ENCODE data around the gene UBA1.

UBA1 gene

DNA sequence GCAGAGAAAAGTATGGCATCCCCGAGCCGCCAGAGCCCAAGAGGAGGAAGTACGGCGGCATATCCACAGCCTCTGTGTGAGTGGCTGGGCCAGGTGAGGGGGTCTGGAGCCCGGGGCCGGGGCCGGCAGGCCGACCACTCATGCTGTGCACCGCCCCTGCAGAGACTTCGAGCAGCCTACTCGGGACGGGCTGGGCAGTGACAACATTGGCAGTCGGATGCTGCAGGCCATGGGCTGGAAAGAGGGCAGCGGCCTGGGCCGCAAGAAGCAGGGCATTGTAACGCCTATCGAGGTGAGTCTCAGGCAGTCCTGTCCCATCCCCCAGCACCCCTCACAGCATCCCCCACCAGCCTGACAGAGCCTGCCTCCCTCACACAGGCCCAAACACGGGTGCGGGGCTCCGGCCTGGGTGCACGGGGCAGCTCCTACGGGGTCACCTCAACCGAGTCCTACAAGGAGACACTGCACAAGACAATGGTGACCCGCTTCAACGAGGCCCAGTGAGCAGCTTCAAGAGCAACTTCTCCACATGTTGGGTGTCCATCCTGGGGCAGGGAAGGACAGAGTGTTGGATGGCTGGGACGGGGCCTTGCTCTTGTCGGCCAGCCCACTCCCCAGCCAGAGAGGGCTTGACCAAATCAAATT, 7.4 kb upstream of the UBA1 start:
- in situ Hi-C loops (cut with MboI; ENCODE audit: low sequenced_read_pairs, unreplicated experiment) = no loop called here

DNA sequence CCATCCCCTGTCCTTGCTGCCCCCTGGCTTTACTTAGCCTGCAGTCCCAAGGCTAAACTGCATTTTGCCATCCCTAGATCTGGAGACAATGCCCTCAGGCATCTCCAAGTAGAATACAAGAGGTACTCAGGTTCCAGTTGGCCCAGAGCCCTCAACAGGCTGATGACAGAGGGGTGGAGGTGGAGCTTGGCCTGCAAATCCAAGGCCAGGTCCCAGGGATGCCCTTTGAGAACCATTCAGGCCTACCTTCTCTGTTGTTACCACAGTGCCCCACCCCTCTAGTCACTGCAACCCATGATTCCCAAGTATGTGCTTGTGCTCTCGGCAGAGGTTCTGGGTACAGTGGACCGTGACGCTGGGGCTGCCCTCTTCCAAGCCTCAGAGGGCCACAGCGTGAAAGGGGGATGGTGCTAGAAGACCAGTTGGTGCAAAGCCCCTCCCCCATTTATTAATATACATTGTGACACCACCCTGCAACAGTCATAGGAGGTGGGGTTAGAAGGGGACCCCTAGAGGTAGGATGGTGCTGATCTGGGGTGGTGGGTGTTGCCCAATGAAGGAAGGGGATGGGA, 6.4 kb upstream of the UBA1 start:
- DNase-seq (ENCODE audit: low spot score) = no peak
- in situ Hi-C loops (cut with MboI; ENCODE audit: low sequenced_read_pairs, unreplicated experiment) = no loop called here
- TF ChIP-seq CTCF (IDR thresholded peaks at IDR 0.05; ENCODE audit: borderline replicate concordance, control extremely low read depth, extremely low read depth, insufficient read depth, missing control alignments) = no peak

More for the DNA sequence above, 7.4 kb upstream of the UBA1 start:
- no peak for DNase-seq (ENCODE audit: low spot score)
- no peak for TF ChIP-seq CTCF (IDR thresholded peaks at IDR 0.05; ENCODE audit: borderline replicate concordance, control extremely low read depth, extremely low read depth, insufficient read depth, missing control alignments)

GRCh38 chrX:47189906-47190305, 3.7 kb upstream of the UBA1 start:
- TF ChIP-seq CTCF (IDR thresholded peaks at IDR 0.05; ENCODE audit: borderline replicate concordance, control extremely low read depth, extremely low read depth, insufficient read depth, missing control alignments) = no peak
- in situ Hi-C loops (cut with MboI; ENCODE audit: low sequenced_read_pairs, unreplicated experiment) = loop anchor here (10.0 kb wide), 2 partner anchors 195 to 335 kb away; no protein-coding TSS in a partner anchor
- no peak for DNase-seq (ENCODE audit: low spot score)

DNA sequence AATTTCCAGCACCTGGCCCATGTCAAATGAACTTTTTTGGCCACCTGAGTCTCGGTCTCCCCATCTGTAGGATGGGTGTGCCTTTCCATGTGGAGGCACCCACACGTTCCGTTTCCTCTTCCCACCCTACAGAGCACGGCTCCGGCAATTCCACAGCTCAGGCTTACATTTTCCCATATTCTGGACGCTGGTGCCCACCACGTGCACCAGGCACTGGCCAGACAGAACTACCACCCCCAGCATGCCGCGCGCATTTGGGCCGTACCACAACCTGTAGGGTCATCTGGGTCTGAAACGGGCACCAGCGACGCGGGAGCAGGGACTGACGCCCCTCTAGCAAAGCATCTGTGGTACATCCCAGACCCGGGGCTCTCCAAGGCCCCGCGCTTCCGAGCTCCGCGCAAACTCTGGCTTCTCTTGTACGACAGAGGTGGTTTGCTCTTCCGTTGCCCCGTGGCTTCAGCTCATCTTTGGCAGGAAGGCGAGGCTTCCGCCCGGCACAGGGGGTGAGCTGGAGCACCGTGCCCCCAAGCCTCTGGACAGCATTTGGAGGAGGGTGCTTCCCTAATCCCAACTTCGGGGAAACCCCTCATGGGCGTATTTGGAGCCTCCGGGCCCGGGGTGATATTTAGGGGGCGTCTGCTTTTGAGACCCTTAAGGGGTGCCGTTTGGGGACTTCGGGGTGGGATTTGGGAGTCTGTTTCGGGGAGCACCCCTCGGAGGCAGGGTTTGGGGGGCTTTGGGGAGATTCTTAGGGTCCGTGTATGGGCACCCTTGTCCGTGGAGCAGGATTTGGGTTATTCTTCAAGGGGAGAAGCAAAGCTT, 3.0 kb upstream of the UBA1 start:
- in situ Hi-C loops (cut with MboI; ENCODE audit: low sequenced_read_pairs, unreplicated experiment) = loop anchor here (10.0 kb wide), 2 partner anchors 194 to 334 kb away; no protein-coding TSS in a partner anchor
- peak; percentile 90 for DNase-seq (ENCODE audit: low spot score)
- no peak for TF ChIP-seq CTCF (IDR thresholded peaks at IDR 0.05; ENCODE audit: borderline replicate concordance, control extremely low read depth, extremely low read depth, insufficient read depth, missing control alignments)

DNA sequence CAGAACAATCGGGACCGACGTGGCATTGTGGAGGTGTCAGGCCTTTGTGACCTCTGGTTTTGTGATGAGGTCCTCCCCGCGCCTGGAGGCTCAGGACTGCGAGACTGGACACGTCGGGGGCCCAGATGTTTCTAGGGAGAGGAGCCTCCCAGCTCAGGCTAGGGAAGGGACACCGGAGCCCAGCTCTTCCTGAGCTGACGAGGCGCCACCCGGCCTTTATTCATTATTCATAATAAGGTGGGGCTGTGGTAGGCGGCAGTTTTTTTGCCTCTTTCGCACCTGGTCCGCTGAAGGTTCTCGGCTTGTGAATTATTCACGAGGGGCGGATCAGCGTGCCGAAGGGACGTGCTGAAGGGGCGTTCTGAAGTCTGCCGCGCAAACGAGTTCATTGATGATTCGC, 2.3 kb upstream of the UBA1 start:
- in situ Hi-C loops (cut with MboI; ENCODE audit: low sequenced_read_pairs, unreplicated experiment) = loop anchor here (10.0 kb wide), 2 partner anchors 193 to 333 kb away; no protein-coding TSS in a partner anchor
- no peak for DNase-seq (ENCODE audit: low spot score)
- no peak for TF ChIP-seq CTCF (IDR thresholded peaks at IDR 0.05; ENCODE audit: borderline replicate concordance, control extremely low read depth, extremely low read depth, insufficient read depth, missing control alignments)

GRCh38 chrX:47191806-47192401, 1.7 kb upstream of the UBA1 start:
- TF ChIP-seq CTCF (IDR thresholded peaks at IDR 0.05; ENCODE audit: borderline replicate concordance, control extremely low read depth, extremely low read depth, insufficient read depth, missing control alignments) = no peak
- DNase-seq (ENCODE audit: low spot score) = no peak
- in situ Hi-C loops (cut with MboI; ENCODE audit: low sequenced_read_pairs, unreplicated experiment) = loop anchor here (10.0 kb wide), 2 partner anchors 193 to 333 kb away; no protein-coding TSS in a partner anchor

Measured in GM13976 (cell line).